Activated CD4-positive, alpha-beta memory T cell treated with anti-CD3 and anti-CD28 coated beads, Interleukin-2, amount 10 ng/mL, durations not matched to agents 7 days and 5 days (primary cell): ENCODE data around the gene COL9A3. TPM values are rescaled to one million over a fixed set of nuclear protein-coding genes. Genes with fewer than 3 reads are reported as not detected.

Source experiments
- total RNA-seq, 2 experiments: library from RNA; stranded (reverse); gene quantifications; one replicate each; pipeline ENCODE4 v1.2.3, GENCODE V29; 2021

COL9A3 gene
- total RNA-seq, 2 experiments from 2014 or later, result not detected

Other genes starting within 250 kb of the COL9A3 start
- gene SLCO4A1, start 174.5 kb upstream of the COL9A3 start, total RNA-seq, result 10 to 100 TPM; 51.5 to 51.7 TPM
- not detected for gene NTSR1, start 108.2 kb upstream of the COL9A3 start, total RNA-seq
- gene MRGBP, start 20.6 kb upstream of the COL9A3 start, total RNA-seq, result 10 to 100 TPM; 14.9 to 15.8 TPM
- gene OGFR, start 12.2 kb upstream of the COL9A3 start, total RNA-seq, result 10 to 100 TPM; 71.1 to 73.4 TPM
- 1 to 10 TPM; 6.0 to 6.2 TPM for gene TCFL5, start 44.8 kb downstream of the COL9A3 start, total RNA-seq
- 10 to 100 TPM; 62.2 to 66.2 TPM for gene DIDO1, start 109.5 kb downstream of the COL9A3 start, total RNA-seq
- 10 to 100 TPM; 31.9 to 32.8 TPM for gene GID8, start 121.1 kb downstream of the COL9A3 start, total RNA-seq
- gene SLC17A9, start 135.7 kb downstream of the COL9A3 start, total RNA-seq, result 1 to 10 TPM; 4.7 to 5.8 TPM
- gene BHLHE23, start 189.9 kb downstream of the COL9A3 start, total RNA-seq, result not detected